CD4-positive, alpha-beta memory T cell (primary cell): Measurements from ENCODE around the gene P2RY11. TPM values are rescaled to one million over a fixed set of nuclear protein-coding genes. Genes with fewer than 3 reads are reported as not detected.

Experiments used
- CTCF ChIA-PET: fragments of 350-600 bp; sonication (Branson Sonifier 250); formaldehyde crosslinking; loops from one replicate; lab custom pipeline; 2021; ENCODE audit warnings: inconsistent platforms; ENCODE audit not compliant: partially characterized antibody; lab: Charles Lee
- POLR2A ChIA-PET: fragments of 350-600 bp; sonication (Branson Sonifier 250); formaldehyde crosslinking; loops from one replicate; lab custom pipeline; 2021; ENCODE audit not compliant: partially characterized antibody; lab: Charles Lee
- DNase-seq, 5 donors: peaks; one replicate each; pipeline versions ENCODE4 v3.0.0 to v3.0.0-alpha.2; 2020 to 2022; ENCODE audit warnings: mixed read lengths in 1 of 5
- H3K27ac ChIP-seq: one replicate; pipeline ENCODE4 v1.7.0; 2013; ENCODE audit warnings: low read depth, low read length
- H3K27me3 ChIP-seq: 2 replicates; pipeline ENCODE4 v1.7.0; 2013; ENCODE audit warnings: mild to moderate bottlenecking, low read length, moderate library complexity; ENCODE audit not compliant: insufficient read depth
- H3K36me3 ChIP-seq: 2 replicates; pipeline ENCODE4 v1.7.0; 2013; ENCODE audit warnings: mild to moderate bottlenecking, low read length, moderate library complexity; ENCODE audit not compliant: insufficient read depth
- H3K4me1 ChIP-seq: 2 replicates; pipeline ENCODE4 v1.7.0; 2013; ENCODE audit warnings: mild to moderate bottlenecking, low read length, moderate library complexity; ENCODE audit not compliant: insufficient read depth
- H3K4me3 ChIP-seq, 2 donors: one replicate each; pipeline ENCODE4 v1.7.0; 2013; ENCODE audit warnings: low read length in 2 of 2, mild to moderate bottlenecking in 1 of 2
- H3K9me3 ChIP-seq, 2 donors: one replicate each; pipeline ENCODE4 v1.7.0; 2013; ENCODE audit warnings: low read length in 2 of 2, control low read depth in 1 of 2; ENCODE audit not compliant: control insufficient read depth in 1 of 2
- H3K27ac Mint-ChIP-seq, 7 donors: one replicate each; pipeline ENCODE4 v1.8.0; 2020 to 2021; ENCODE audit warnings: mixed read lengths in 7 of 7, mild to moderate bottlenecking in 6 of 7, inconsistent platforms in 3 of 7, moderate library complexity in 3 of 7
- H3K27me3 Mint-ChIP-seq, 2 donors: one replicate each; pipeline ENCODE4 v1.8.0; 2020 to 2021; ENCODE audit warnings: mixed read lengths in 2 of 2
- H3K36me3 Mint-ChIP-seq, 2 donors: one replicate each; pipeline ENCODE4 v1.8.0; 2020 to 2021; ENCODE audit warnings: mixed read lengths in 2 of 2, inconsistent platforms in 1 of 2, mild to moderate bottlenecking in 1 of 2
- H3K4me1 Mint-ChIP-seq, 4 donors: one replicate each; pipeline ENCODE4 v1.8.0; 2020 to 2021; ENCODE audit warnings: mixed read lengths in 4 of 4, mild to moderate bottlenecking in 1 of 4
- H3K4me3 Mint-ChIP-seq, 8 donors: one replicate each; pipeline ENCODE4 v1.8.0; 2020 to 2021; ENCODE audit warnings: mixed read lengths in 8 of 8, mild to moderate bottlenecking in 7 of 8, moderate library complexity in 6 of 8, inconsistent platforms in 3 of 8
- H3K9me3 Mint-ChIP-seq, 8 donors: one replicate each; pipeline ENCODE4 v1.8.0; 2020 to 2021; ENCODE audit warnings: mixed read lengths in 8 of 8, mild to moderate bottlenecking in 5 of 8, inconsistent platforms in 3 of 8, moderate library complexity in 1 of 8
- intact Hi-C: fragments of 100-400 bp; cut with micrococcal nuclease; formaldehyde crosslinking; loops from one replicate; pipeline ENCODE4 v1.15.1; 2023
- polyA plus RNA-seq, 2 donors: library from polyadenylated mRNA; unstranded; fragments of 300-500 nt; fragmentation: Illumina TruSeq; gene quantifications; one replicate each; pipeline ENCODE4 v1.2.3, GENCODE V29; 2021
- total RNA-seq, 2 experiments: library from RNA; stranded (reverse); gene quantifications; one replicate each; pipeline ENCODE4 v1.2.3, GENCODE V29; 2021

Gene P2RY11
- total and polyA plus RNA-seq, 4 experiments from 2014 or later = 0.24 to 49.7 (median 23.6) TPM

DNA sequence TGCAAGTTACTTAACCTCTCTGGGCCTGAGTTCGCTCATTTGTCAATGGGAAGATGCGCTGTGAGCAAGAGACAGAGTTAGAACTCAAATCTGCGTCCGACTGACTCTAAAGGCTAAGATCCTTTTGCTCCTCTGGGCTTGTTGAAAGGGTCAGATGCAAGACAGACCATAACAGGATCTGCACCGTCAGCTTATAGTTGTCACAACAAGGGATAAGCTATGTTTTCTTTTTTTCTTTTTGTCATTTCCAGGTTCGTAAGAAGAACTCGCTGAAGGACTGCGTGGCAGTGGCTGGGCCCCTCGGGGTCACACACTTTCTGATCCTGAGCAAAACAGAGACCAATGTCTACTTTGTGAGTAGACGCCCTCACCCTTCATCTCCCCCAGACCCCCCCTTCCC is 4.2 kb upstream of the P2RY11 start:
- H3K4me3 Mint-ChIP-seq = peak overlapping the region; percentile 72 to 92 (median 87)
- H3K36me3 ChIP-seq = peaks cover 38% of the 10 kb centered on the region
- peaks cover 41 to 86% (median 62%) of the 10 kb centered on the region in 4 donors for H3K4me1 Mint-ChIP-seq
- H3K27me3 Mint-ChIP-seq = no peaks in the 10 kb centered on the region
- no peaks in the 10 kb centered on the region for H3K9me3 ChIP-seq
- intact Hi-C loops = loop anchor here (2.0 to 10.0 kb wide), 3 partner anchors 36 to 298 kb away; partner anchors contain the start of genes CDC37 and RAVER1
- H3K27me3 ChIP-seq = no peaks in the 10 kb centered on the region
- DNase-seq = no peak
- ChIA-PET CTCF (interaction anchor here (1.8 to 4.1 kb wide), 4 partner anchors 9 to 36 kb away, joined by 6 to 26 read pairs (median 8); no protein-coding TSS in a partner anchor), POLR2A (interaction anchor here (1.0 to 10.9 kb wide), 5 partner anchors 9 to 36 kb away, joined by 3 to 172 read pairs (median 8); partner anchors contain the start of genes EIF3G and P2RY11)
- H3K4me1 ChIP-seq = peaks cover 80% of the 10 kb centered on the region
- peaks cover 0 to 2% (median 0%) of the 10 kb centered on the region in 8 donors for H3K9me3 Mint-ChIP-seq
- peaks cover 21 to 41% of the 10 kb centered on the region in 2 donors for H3K36me3 Mint-ChIP-seq
- H3K27ac Mint-ChIP-seq = peak overlapping the region; percentile 95 to 100 (median 97)
- peak overlapping the region; percentile 89 for H3K27ac ChIP-seq
- peak overlapping the region; percentile 58 to 74 for H3K4me3 ChIP-seq

GRCh38 chr19:10107817-10108367 is 3.6 kb upstream of the P2RY11 start:
- H3K4me1 Mint-ChIP-seq = peaks cover 43 to 86% (median 62%) of the 10 kb centered on the region in 4 donors
- H3K27me3 Mint-ChIP-seq = no peaks in the 10 kb centered on the region
- Histone ChIP-seq H3K27me3 (no peaks in the 10 kb centered on the region), H3K27ac (peak overlapping the region; percentile 89), H3K4me3 (no peak overlapping the region), H3K9me3 (no peaks in the 10 kb centered on the region), H3K4me1 (peaks cover 80% of the 10 kb centered on the region), H3K36me3 (peaks cover 38% of the 10 kb centered on the region)
- H3K4me3 Mint-ChIP-seq = peak overlapping the region in 7 of 8 donors; percentile 21 to 92 (median 87)
- intact Hi-C loops = loop anchor here (2.0 to 10.0 kb wide), 3 partner anchors 35 to 297 kb away; partner anchors contain the start of genes CDC37 and RAVER1
- H3K27ac Mint-ChIP-seq = peak overlapping the region in 6 of 7 donors; percentile 48 to 100 (median 97)
- no peak for DNase-seq
- peaks cover 0 to under 1% (median 0%) of the 10 kb centered on the region in 8 donors for H3K9me3 Mint-ChIP-seq
- CTCF ChIA-PET = interaction anchor here (0.8 to 4.1 kb wide), 5 partner anchors 10 to 176 kb away, joined by 3 to 26 read pairs (median 6); no protein-coding TSS in a partner anchor
- POLR2A ChIA-PET = interaction anchor here (0.9 to 10.9 kb wide), 6 partner anchors 8 to 86 kb away, joined by 3 to 172 read pairs (median 6); partner anchors contain the start of genes EIF3G and P2RY11
- H3K36me3 Mint-ChIP-seq = peaks cover 21 to 47% of the 10 kb centered on the region in 2 donors

DNA sequence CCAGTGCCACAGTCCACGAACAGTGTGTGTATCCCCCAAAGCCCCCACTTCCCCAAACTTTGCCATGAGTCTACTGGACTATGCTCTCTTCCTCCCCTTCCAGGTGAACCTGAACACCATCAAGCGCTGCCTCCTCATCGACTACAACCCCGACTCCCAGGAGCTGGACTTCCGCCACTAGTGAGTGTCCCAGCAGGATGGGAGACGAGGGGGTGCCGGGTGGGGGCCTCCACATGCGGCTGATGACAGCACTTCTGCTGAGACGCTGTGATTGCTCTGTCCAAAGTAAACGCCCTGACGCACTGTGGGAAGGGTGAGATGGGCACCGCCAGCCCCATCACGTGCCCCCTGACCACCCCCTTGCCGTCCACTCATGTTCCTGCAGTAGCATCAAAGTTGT is 2.0 kb upstream of the P2RY11 start:
- peaks cover 21 to 51% of the 10 kb centered on the region in 2 donors for H3K36me3 Mint-ChIP-seq
- peak overlapping the region in 3 of 7 donors; percentile 35 to 95 (median 42) for H3K27ac Mint-ChIP-seq
- ChIA-PET CTCF (interaction anchor here (0.6 to 4.1 kb wide), 4 partner anchors 11 to 148 kb away, joined by 4 to 26 read pairs (median 8); no protein-coding TSS in a partner anchor), POLR2A (interaction anchor here (0.5 to 1.3 kb wide), 7 partner anchors 11 to 141 kb away, joined by 3 to 7 read pairs (median 3); no protein-coding TSS in a partner anchor)
- H3K4me3 Mint-ChIP-seq = peak overlapping the region in 2 of 8 donors; percentile 15 to 17
- peaks cover 41% of the 10 kb centered on the region for H3K36me3 ChIP-seq
- H3K9me3 Mint-ChIP-seq = peaks cover 0 to 1% (median 0%) of the 10 kb centered on the region in 8 donors
- peaks cover 41 to 87% (median 60%) of the 10 kb centered on the region in 4 donors for H3K4me1 Mint-ChIP-seq
- H3K27me3 ChIP-seq = no peaks in the 10 kb centered on the region
- intact Hi-C loops = loop anchor here (10.0 kb wide), 1 partner anchor 295 kb away; the partner anchor contains the start of gene CDC37
- no peaks in the 10 kb centered on the region for H3K9me3 ChIP-seq
- no peak overlapping the region for H3K4me3 ChIP-seq
- H3K27ac ChIP-seq = no peak overlapping the region
- DNase-seq = no peak
- no peaks in the 10 kb centered on the region for H3K27me3 Mint-ChIP-seq
- peaks cover 74% of the 10 kb centered on the region for H3K4me1 ChIP-seq

DNA sequence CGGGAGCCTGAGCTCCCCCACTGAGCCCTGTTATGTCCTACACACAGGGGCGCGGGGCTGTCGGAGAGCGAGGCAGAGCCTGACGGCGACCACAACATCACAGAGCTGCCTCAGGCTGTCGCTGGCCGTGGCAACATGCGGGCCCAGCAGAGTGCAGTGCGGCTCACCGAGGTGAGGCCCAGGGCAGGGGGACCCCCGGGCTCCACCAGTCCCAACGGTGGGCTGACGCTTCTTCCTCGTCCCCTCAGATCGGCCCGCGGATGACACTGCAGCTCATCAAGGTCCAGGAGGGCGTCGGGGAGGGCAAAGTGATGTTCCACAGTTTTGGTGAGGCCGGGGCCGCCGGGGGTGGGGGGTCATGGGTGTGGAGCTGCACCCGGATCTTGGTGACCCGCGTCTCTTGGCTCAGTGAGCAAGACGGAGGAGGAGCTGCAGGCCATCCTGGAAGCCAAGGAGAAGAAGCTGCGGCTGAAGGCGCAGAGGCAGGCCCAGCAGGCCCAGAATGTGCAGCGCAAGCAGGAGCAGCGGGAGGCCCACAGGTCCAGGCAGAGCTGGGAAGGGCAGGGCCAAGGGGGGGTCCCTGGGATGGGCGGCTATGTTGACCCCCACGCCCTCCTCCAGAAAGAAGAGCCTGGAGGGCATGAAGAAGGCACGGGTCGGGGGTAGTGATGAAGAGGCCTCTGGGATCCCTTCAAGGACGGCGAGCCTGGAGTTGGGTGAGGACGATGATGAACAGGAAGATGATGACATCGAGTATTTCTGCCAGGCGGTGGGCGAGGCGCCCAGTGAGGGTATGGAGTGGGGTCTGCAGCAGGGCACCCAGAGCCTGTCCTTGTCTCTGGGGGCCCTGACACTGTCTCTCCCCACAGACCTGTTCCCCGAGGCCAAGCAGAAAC is 1.2 kb upstream of the P2RY11 start:
- Histone ChIP-seq H3K4me1 (peaks cover 67% of the 10 kb centered on the region), H3K27me3 (no peaks in the 10 kb centered on the region), H3K36me3 (peaks cover 49% of the 10 kb centered on the region), H3K27ac (peak overlapping the region; percentile 66), H3K4me3 (no peak overlapping the region), H3K9me3 (no peaks in the 10 kb centered on the region)
- peaks cover 35 to 83% (median 53%) of the 10 kb centered on the region in 4 donors for H3K4me1 Mint-ChIP-seq
- H3K36me3 Mint-ChIP-seq = peaks cover 23 to 53% of the 10 kb centered on the region in 2 donors
- H3K27me3 Mint-ChIP-seq = no peaks in the 10 kb centered on the region
- no peak for DNase-seq
- POLR2A ChIA-PET = interaction anchor here (0.5 to 1.3 kb wide), 5 partner anchors 10 to 140 kb away, joined by 3 to 7 read pairs (median 3); no protein-coding TSS in a partner anchor
- intact Hi-C loops = no loop called here
- H3K27ac Mint-ChIP-seq = peak overlapping the region; percentile 31 to 96 (median 77)
- peak overlapping the region in 6 of 8 donors; percentile 8 to 68 (median 52) for H3K4me3 Mint-ChIP-seq
- H3K9me3 Mint-ChIP-seq = peaks cover 0 to 4% (median 0%) of the 10 kb centered on the region in 8 donors
- CTCF ChIA-PET = interaction anchor here (0.6 to 1.1 kb wide), 2 partner anchors 11 to 149 kb away, joined by 4 read pairs; no protein-coding TSS in a partner anchor

GRCh38 chr19:10110972-10111317 is 548 bp upstream of the P2RY11 start:
- H3K4me1 Mint-ChIP-seq = peaks cover 32 to 78% (median 47%) of the 10 kb centered on the region in 4 donors

More at GRCh38 chr19:10110972-10111317, 548 bp upstream of the P2RY11 start:
- H3K36me3 ChIP-seq = peaks cover 55% of the 10 kb centered on the region
- no peak overlapping the region for H3K4me3 ChIP-seq
- Mint-ChIP-seq H3K9me3 (peaks cover 0 to 4% (median 0%) of the 10 kb centered on the region in 8 donors), H3K27ac (peak overlapping the region in 5 of 7 donors; percentile 65 to 97 (median 85)), H3K36me3 (peaks cover 27 to 50% of the 10 kb centered on the region in 2 donors), H3K27me3 (no peaks in the 10 kb centered on the region), H3K4me3 (peak overlapping the region in 6 of 8 donors; percentile 31 to 89 (median 64))
- intact Hi-C loops = no loop called here
- peaks cover 61% of the 10 kb centered on the region for H3K4me1 ChIP-seq
- POLR2A ChIA-PET = interaction anchor here (1.3 to 10.9 kb wide), 3 partner anchors 8 to 33 kb away, joined by 7 to 172 read pairs (median 31); partner anchors contain the start of genes ANGPTL6 and PPAN
- peak overlapping the region; percentile 66 for H3K27ac ChIP-seq
- no peaks in the 10 kb centered on the region for H3K27me3 ChIP-seq
- DNase-seq = no peak
- no peaks in the 10 kb centered on the region for H3K9me3 ChIP-seq
- CTCF ChIA-PET = interaction anchor here (1.3 to 7.5 kb wide), 3 partner anchors 13 to 36 kb away, joined by 3 to 99 read pairs (median 23); no protein-coding TSS in a partner anchor
